HepG2 (cell line): Measurements from ENCODE around the gene UGT1A7. TPM values are rescaled to one million over a fixed set of nuclear protein-coding genes. Genes with fewer than 3 reads are reported as not detected.
"Not testable (repeated sequence)": the region's sequence is repeated elsewhere in the genome, so short reads cannot be mapped to it uniquely, and the experiment has no call there.

Source experiments
- ATAC-seq: fragments of 200-7000 bp; cut with Tn5 transposase; 3 replicates; pipeline ENCODE4 v1.9.1; 2020; ENCODE audit warnings: mild to moderate bottlenecking, moderate library complexity
- BruUV-seq: library from RNA; stranded (reverse); fragments of 400-500 nt; replicated peaks from 2 replicates; lab custom pipeline; 2021; lab: Mats Ljungman, UMichigan
- CTCF ChIA-PET: fragments of 300-600 bp; formaldehyde crosslinking; extraction: SDS; loops from one replicate; lab custom pipeline; 2021; ENCODE audit warnings: low total read pairs, inconsistent platforms, low intra/inter-chr PET ratio; lab: Yijun Ruan, JAX
- POLR2A ChIA-PET: fragments of 350-600 bp; sonication (Branson Sonifier 250); formaldehyde crosslinking; loops from one replicate; lab custom pipeline; 2020; ENCODE audit warnings: antibody characterized with exemption, inconsistent platforms; lab: Yijun Ruan, JAX
- DNase-seq: peaks from one replicate; pipeline ENCODE4 v3.0.0-alpha.2; 2015; ENCODE audit warnings: low spot score
- FAIRE-seq: peaks from 3 replicates; lab custom pipeline; 2011; peaks lifted over from hg19 to GRCh38; lab: Jason Lieb, UNC
- H2AFZ ChIP-seq: one replicate; pipeline ENCODE4 v1.6.1; 2011; ENCODE audit warnings: low read length, inconsistent platforms
- H3K27ac ChIP-seq: fragments of 300-600 bp; 3 replicates; pipeline ENCODE4 v1.8.0; 2011; ENCODE audit warnings: mixed run types, mild to moderate bottlenecking, mixed read lengths, low read length, inconsistent platforms; ENCODE audit not compliant: insufficient read depth; ENCODE audit errors: extremely low read length
- H3K27me3 ChIP-seq, 2 experiments: fragments of 200-600 bp in 1 of 2; 2 replicates in 1 of 2; 3 replicates in 1 of 2; pipeline versions ENCODE4 v1.6.0 to v1.8.0; 2011; ENCODE audit warnings: low read length in 2 of 2, mild to moderate bottlenecking in 2 of 2, moderate library complexity in 2 of 2, inconsistent platforms in 1 of 2; ENCODE audit not compliant: insufficient read depth in 2 of 2, control insufficient read depth in 1 of 2
- H3K36me3 ChIP-seq, 2 experiments: fragments of 200-600 bp in 1 of 2; replicated peaks in 1 of 2; 2 replicates in 1 of 2; 3 replicates in 1 of 2; pipeline versions ENCODE4 v1.5.1 to v1.8.0; 2011; ENCODE audit warnings: low read length in 2 of 2, inconsistent platforms in 1 of 2; ENCODE audit not compliant: insufficient read depth in 2 of 2, control insufficient read depth in 1 of 2
- H3K4me1 ChIP-seq: 2 replicates; pipeline ENCODE4 v1.5.1; 2012; ENCODE audit warnings: low read length, inconsistent platforms; ENCODE audit not compliant: insufficient read depth
- H3K4me2 ChIP-seq: 2 replicates; pipeline ENCODE4 v1.6.0; 2011; ENCODE audit warnings: low read depth, low read length, inconsistent platforms
- H3K4me3 ChIP-seq, 3 experiments: fragments of 200-600 bp in 1 of 3; sonication (generic), shearing (Covaris generic) in 1 of 3; replicated peaks in 1 of 3; 2 replicates each; pipeline ENCODE4 v1.5.1; 2011 to 2016; ENCODE audit warnings: low read length in 3 of 3, inconsistent platforms in 2 of 3, low read depth in 2 of 3, mild to moderate bottlenecking in 2 of 3, control low read depth in 1 of 3, mixed read lengths in 1 of 3; ENCODE audit not compliant: insufficient read depth in 1 of 3
- H3K79me2 ChIP-seq: one replicate; pipeline ENCODE4 v1.6.1; 2011; ENCODE audit warnings: low read length, inconsistent platforms; ENCODE audit not compliant: insufficient read depth
- H3K9ac ChIP-seq: 2 replicates; pipeline ENCODE4 v1.6.0; 2011; ENCODE audit warnings: mild to moderate bottlenecking, low read depth, low read length, inconsistent platforms; ENCODE audit not compliant: insufficient read depth
- H3K9me3 ChIP-seq: 2 replicates; pipeline ENCODE4 v1.5.1; 2012; ENCODE audit warnings: mild to moderate bottlenecking, low read length
- H4K20me1 ChIP-seq: 2 replicates; pipeline ENCODE4 v1.6.0; 2011; ENCODE audit warnings: inconsistent platforms, mild to moderate bottlenecking, low read length, moderate library complexity; ENCODE audit not compliant: insufficient read depth
- ETV6 ChIP-seq: sonication (generic); formaldehyde crosslinking; conservative IDR thresholded peaks from 2 replicates; pipeline ENCODE4 v1.4.0; 2020; ENCODE audit warnings: missing genetic modification reagents
- MBNL3 ChIP-seq: fragments of 250-450 bp; sonication (Bioruptor Pico); conservative IDR thresholded peaks from 2 replicates; pipeline ENCODE4 v1.8.0; 2022; ENCODE audit warnings: mild to moderate bottlenecking, inconsistent platforms
- SIN3B ChIP-seq: fragments of 150-350 bp; IDR thresholded peaks from 2 replicates; pipeline ENCODE4 v1.6.1; 2014; ENCODE audit warnings: low read length
- TRAFD1 ChIP-seq: sonication (generic); formaldehyde crosslinking; IDR thresholded peaks from 2 replicates; pipeline ENCODE4 v1.5.1; 2020; ENCODE audit warnings: missing genetic modification reagents, mild to moderate bottlenecking, borderline replicate concordance
- ZBTB21 ChIP-seq: sonication (generic); formaldehyde crosslinking; IDR thresholded peaks from 2 replicates; pipeline ENCODE4 v1.4.0; 2020; ENCODE audit warnings: missing genetic modification reagents
- ZBTB44 ChIP-seq: sonication (generic); formaldehyde crosslinking; IDR thresholded peaks from 2 replicates; pipeline ENCODE4 v1.4.0; 2020; ENCODE audit warnings: missing genetic modification reagents
- ZNF879 ChIP-seq: sonication (generic); formaldehyde crosslinking; IDR thresholded peaks from 2 replicates; pipeline ENCODE4 v1.8.1; 2023; ENCODE audit warnings: missing genetic modification reagents
- WGBS: methylation state at CpG from one replicate; pipeline ENCODE4 v1.1.6; 2017; ENCODE audit warnings: low lambda C conversion rate; 5-methylcytosine and 5-hydroxymethylcytosine counted together
- in situ Hi-C: cut with HindIII; loops from 2 replicates; pipeline ENCODE4 v1.10.0; 2017; ENCODE audit warnings: low pct_unique_long_range_greater_than_20kb; ENCODE audit not compliant: extremely low pct_ligation_motif_present
- intact Hi-C: fragments of 100-400 bp; cut with micrococcal nuclease; formaldehyde crosslinking; loops from one replicate; pipeline ENCODE4 v1.10.0; 2022; ENCODE audit not compliant: unreplicated experiment
- polyA plus RNA-seq, 8 experiments: library from polyadenylated mRNA; depleted of rRNA in 3 of 8; stranded (reverse) in 7 of 8; unstranded in 1 of 8; fragments of >200 nt; fragmentation: Illumina TruSeq in 4 of 8; extraction: Trizol in 4 of 8; gene quantifications; 2 replicates each; pipeline versions ENCODE4 v1.2.1 to v1.2.3, GENCODE V29; 2011 to 2016; ENCODE audit warnings: low read depth in 4 of 8, missing spikeins in 1 of 8, mixed read lengths in 1 of 8; ENCODE audit not compliant: insufficient read depth in 1 of 8
- total RNA-seq, 5 experiments: library from RNA; depleted of rRNA; stranded (reverse); fragments of >200 nt; fragmentation: Illumina TruSeq; extraction: Trizol; gene quantifications; 2 replicates each; pipeline ENCODE4 v1.2.3, GENCODE V29; 2016; ENCODE audit warnings: low read depth in 1 of 5

The UGT1A7 gene
- total and polyA plus RNA-seq, 2 of the 13 experiments (the other 11 are each of a cell fraction or from before 2014, with no cell fraction given), result not detected

- no peak for TF ChIP-seq TRAFD1
- no peak for TF ChIP-seq ETV6
- no peak for TF ChIP-seq ZNF879 (CRISPR knock-in tag)
- TF ChIP-seq ZBTB44, result no peak
- no peak for TF ChIP-seq MBNL3 (CRISPR knock-in tag)
- no peak for TF ChIP-seq ZBTB21 (CRISPR knock-in tag)
- no peak for TF ChIP-seq SIN3B
Measured at GRCh38 chr2:233655043-233655442, 26.7 kb upstream of the UGT1A7 start (continued).

- H3K4me3 ChIP-seq, H3K27ac ChIP-seq, DNase-seq, in situ Hi-C loops, H2AFZ ChIP-seq, H3K4me1 ChIP-seq, H3K27me3 ChIP-seq, H3K79me2 ChIP-seq, H3K4me2 ChIP-seq, POLR2A ChIA-PET, H3K36me3 ChIP-seq, H3K9ac ChIP-seq, CTCF ChIA-PET, ATAC-seq, intact Hi-C loops, BruUV-seq, H4K20me1 ChIP-seq, FAIRE-seq, H3K9me3 ChIP-seq: not testable (repeated sequence)
- WGBS, result 79% methylated on average over 3 of the region's 3 CpGs
Measured at GRCh38 chr2:233655943-233656342, 25.8 kb upstream of the UGT1A7 start.
